Adipose tissue (tissue), 3 donors: ENCODE measurements around the gene ATP2B3. TPM values are rescaled to one million over a fixed set of nuclear protein-coding genes. Genes with fewer than 3 reads are reported as not detected.

Experiments
- H3K27ac ChIP-seq: one replicate; pipeline ENCODE4 v1.5.1; 2013; ENCODE audit warnings: low read depth, low read length
- WGBS, 3 donors: extraction: QIAGEN DNeasy Blood & Tissue Kit; methylation state at CpG; one replicate each; pipeline ENCODE4 v1.1.7; 2013; 5-methylcytosine and 5-hydroxymethylcytosine counted together
- polyA plus RNA-seq, 3 donors: library from polyadenylated mRNA; stranded (reverse); fragments of 200-250 nt; gene quantifications; one replicate each; pipeline ENCODE4 v1.2.3, GENCODE V29; 2013
- donor health status: healthy with polysubstance abuse.
- donor health status: Bipolar disorder and iron deficiency.
- donor health status: healthy.

ATP2B3 gene
- polyA plus RNA-seq, 3 donors: 0.02 TPM; not detected in 2

DNA sequence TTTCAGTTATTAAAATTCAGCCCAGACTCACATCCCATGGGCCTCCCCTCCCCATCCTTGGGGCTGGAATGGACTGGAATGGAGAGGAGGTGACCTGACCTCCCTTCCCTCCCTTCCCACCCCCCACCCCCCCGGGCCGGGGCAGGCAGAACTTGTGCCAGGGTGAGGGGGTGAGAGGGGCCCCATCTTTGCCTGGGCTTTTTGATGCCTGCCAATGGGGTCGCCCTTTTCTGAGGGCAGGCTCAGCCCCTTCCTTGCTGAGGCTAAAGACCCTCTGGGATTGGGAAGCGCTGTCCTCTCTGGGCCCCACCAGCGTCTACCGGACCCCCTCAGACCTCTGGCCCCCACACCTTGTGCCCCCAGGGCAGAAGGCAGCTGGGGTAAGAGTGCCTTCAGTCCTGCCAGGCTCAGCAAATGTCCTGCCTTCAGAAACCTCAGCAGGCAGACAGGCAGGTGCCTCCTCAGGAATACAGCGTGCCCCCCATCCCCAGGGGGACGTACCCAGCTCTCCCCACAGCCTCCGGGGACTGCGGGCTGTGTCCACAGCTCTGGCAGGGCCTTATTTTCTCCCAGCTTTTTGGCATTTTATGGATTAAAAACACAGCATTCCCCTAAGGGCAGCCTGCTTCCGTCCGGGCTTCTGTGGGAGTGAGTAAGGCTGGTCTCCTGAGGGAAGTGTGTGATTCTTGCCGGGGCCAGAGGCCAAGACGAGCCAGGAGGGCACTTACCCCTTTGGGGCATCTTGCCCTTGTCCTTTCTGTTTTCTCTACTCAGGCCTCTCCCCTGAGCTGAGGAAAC lies 94.1 kb downstream of the ATP2B3 start:
- no peak overlapping the region for H3K27ac ChIP-seq
- 62 to 73% (median 70%) methylated on average over 3 to 14 of the region's 14 CpGs for WGBS, 3 donors

GRCh38 chrX:153612413-153612812 lies 95.0 kb downstream of the ATP2B3 start:
- 74 to 85% (median 84%) methylated on average over 8 to 10 of the region's 10 CpGs for WGBS, 3 donors
- H3K27ac ChIP-seq: no peak overlapping the region

DNA sequence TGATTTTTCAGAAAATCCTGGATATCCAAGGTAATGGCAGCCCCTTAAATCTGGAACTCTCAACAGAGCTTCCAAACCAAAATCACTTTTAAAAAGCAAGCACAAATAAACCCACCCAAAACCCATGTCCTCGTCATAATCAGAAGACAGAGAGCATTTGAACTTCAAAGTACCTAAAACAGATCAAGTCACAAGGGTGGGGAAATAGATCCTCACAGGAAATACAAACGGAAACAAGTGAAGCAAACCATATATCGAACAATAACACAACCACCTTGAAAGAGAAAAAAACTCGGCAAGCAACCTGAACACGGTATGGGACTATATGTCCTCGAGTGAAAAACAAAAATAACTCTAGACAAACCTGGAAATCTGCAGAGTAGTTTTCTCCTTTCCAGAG lies 97.4 kb downstream of the ATP2B3 start:
- 59 to 67% (median 60%) methylated on average over 6 of the region's 6 CpGs for WGBS, 3 donors
- no peak overlapping the region for H3K27ac ChIP-seq

- 70 to 85% (median 78%) methylated on average over 5 of the region's 5 CpGs for WGBS, 3 donors
- no peak overlapping the region for H3K27ac ChIP-seq
These were observed 103.1 kb downstream of the ATP2B3 start for GRCh38 chrX:153620576-153620975.

GRCh38 chrX:153621949-153622598 lies 104.6 kb downstream of the ATP2B3 start:
- H3K27ac ChIP-seq: no peak overlapping the region
- WGBS, 3 donors: 83 to 88% (median 88%) methylated on average over 27 of the region's 27 CpGs

GRCh38 chrX:153622661-153623309 lies 105.3 kb downstream of the ATP2B3 start:
- H3K27ac ChIP-seq: no peak overlapping the region
- 23 to 71% (median 69%) methylated on average over 16 to 17 of the region's 17 CpGs for WGBS, 3 donors

DNA sequence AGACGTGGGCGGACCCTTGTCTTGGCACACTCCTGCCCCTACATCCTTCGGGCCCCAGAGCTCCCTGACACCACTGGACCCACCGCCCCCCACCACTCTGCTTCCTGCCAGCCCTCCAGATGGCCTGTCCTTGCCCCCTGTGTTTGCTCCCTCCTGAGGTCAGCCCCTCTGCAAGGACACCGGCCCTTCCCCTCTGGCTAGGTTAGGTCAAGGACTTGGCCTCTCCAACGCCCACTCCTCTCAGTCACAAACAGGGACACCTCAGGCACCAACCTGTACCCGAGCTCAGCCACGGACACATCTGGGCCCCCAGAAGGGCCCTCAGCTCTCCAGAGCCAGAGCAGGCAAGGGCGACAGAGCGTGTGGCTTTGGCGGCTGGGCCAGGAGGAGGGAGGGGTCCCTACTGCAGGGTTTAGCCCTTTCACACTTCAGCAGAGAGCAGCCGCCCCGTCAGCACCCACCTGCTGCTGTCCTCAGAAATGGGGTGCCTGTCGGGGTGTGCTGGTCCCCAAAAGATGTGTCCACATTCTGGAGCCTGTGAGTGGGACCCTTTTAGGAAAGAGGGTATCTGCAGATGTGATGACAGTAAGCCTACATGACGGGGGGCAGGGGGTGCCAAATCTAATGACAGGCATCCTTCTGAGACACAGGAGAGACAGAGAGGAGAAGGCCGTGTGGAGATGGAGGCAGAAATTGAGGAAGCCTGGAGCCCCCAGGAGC lies 106.0 kb downstream of the ATP2B3 start:
- 72 to 79% (median 78%) methylated on average over 13 to 16 of the region's 16 CpGs for WGBS, 3 donors
- H3K27ac ChIP-seq: no peak overlapping the region

GRCh38 chrX:153624196-153625091 lies 107.0 kb downstream of the ATP2B3 start:
- WGBS, 3 donors: 74 to 96% (median 78%) methylated on average over 11 to 15 of the region's 15 CpGs

DNA sequence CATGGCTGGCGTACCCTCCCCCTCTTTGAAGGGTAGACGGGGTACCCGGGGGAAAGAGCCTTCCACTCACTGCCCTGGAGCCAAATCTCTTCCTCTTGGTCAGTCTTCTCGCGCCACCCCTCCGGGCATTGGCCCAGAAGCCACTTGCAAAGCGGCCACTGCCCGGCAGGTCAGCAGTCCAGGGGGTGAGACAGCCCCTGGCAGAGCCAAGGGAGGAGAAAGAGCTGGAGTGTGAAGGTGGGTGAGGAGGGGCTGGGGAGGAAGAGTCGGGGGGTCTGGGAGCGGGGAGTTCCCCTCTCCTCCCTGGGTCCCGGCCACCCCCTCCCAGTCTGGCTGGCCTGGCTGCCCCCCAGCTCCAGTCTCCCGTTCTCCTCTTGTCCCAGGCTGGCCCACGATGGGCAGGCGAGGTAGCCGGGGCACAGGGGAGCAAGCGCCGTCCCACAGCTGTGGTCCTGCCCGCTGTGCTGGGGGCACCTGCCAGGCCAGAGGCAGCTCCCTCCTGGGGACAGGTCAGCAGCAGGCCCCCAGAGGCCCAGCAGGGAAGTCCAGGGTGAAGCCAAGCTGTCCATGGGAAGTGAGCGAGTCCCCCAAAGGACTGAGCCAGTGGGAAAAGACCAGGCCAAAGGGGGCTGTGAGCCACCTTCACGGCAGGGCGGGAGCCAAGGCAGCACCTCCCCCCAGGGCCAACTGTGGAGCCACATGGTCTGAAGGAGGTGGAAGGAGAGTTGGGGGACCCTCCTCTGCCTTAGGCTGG lies 108.0 kb downstream of the ATP2B3 start:
- WGBS, 3 donors: 82 to 86% (median 86%) methylated on average over 11 to 21 of the region's 21 CpGs
- no peak overlapping the region for H3K27ac ChIP-seq

More at GRCh38 chrX:153624196-153625091, 107.0 kb downstream of the ATP2B3 start:
- H3K27ac ChIP-seq: no peak overlapping the region

DNA sequence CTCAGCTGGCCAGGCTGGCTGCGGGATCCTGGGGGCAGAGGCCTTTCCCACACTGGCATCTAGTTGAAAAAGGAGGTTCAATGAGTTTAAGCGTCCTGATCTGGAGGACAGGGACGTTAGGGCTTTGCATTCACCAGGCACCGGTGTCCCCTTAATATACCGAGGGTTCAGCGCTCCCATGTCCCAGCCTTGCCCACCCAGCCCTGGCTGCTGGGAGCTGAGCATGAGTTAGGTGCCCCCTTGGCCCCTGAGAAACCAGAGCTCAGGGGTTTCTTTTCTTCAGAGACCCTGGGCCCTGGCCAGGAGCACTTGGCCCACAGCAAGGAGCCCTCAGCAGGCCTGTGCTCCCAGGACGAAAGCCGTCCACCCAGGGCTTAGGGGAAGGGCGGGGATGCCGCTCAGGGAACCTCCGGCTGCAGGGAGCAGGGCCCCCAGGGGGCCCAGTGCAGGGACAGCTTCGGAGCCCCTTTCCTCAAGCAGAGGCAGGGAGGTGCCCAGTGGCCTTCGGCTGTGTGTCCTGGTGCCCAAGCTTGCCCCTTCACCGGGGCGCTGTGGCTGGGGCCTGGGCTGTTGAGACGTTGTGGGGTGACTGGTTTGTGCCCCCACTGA lies 108.7 kb downstream of the ATP2B3 start:
- H3K27ac ChIP-seq: no peak overlapping the region
- 85 to 94% (median 88%) methylated on average over 13 to 16 of the region's 16 CpGs for WGBS, 3 donors

GRCh38 chrX:153626863-153627674 lies 109.6 kb downstream of the ATP2B3 start:
- 70 to 79% (median 70%) methylated on average over 18 to 32 of the region's 35 CpGs for WGBS, 3 donors

DNA sequence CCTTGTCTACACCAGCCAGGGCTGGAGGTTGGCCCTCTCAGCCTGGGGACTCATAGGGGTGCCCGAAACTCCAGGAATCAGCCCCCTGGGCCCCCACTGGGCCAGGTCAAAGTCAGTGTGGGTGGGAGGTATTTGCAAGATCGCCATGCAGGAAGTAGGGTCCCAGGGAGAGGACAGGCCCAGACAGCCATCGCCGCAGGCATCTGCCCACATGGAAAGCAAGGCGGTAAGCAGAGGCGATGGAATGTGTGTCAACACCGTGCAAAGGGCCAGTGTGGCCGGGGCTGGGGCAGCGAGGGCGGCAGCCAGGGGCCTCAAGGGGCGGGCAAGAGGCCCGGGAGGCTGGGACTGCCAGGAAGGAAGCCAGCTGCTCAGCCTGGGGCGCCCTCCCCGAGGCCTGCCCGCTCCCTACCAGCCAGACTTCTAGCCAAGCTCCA lies 110.3 kb downstream of the ATP2B3 start:
- whole genome bisulfite sequencing, 3 donors: 46 to 68% (median 48%) methylated on average over 11 to 15 of the region's 15 CpGs
- H3K27ac ChIP-seq: no peak overlapping the region

More at GRCh38 chrX:153626863-153627674, 109.6 kb downstream of the ATP2B3 start:
- no peak overlapping the region for H3K27ac ChIP-seq

- WGBS, 3 donors: 90 to 96% (median 92%) methylated on average over 7 to 8 of the region's 8 CpGs
- no peak overlapping the region for H3K27ac ChIP-seq
These were observed 110.7 kb downstream of the ATP2B3 start for GRCh38 chrX:153628129-153628528.

DNA sequence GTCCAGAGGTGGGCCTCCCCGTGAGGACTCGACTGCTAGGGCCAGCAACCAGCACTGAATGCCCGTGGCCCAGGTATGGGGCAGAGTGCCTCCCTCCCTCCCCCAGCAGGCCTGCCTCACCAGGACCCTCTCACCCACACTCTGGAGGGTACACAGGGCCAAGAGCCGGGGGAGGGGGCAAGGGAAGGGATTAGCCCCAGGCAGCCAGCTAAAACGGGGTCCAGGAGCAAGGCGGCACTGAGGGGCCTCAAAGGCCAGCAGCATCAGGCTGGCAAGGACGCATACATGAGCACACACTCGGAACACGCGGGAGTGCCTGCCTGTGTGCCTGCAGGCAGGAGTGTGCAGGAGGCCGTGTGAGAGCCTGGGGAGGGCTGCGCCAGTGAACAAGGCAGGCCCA lies 111.2 kb downstream of the ATP2B3 start:
- no peak overlapping the region for H3K27ac ChIP-seq
- WGBS, 3 donors: 88 to 94% (median 93%) methylated on average over 11 to 12 of the region's 12 CpGs

DNA sequence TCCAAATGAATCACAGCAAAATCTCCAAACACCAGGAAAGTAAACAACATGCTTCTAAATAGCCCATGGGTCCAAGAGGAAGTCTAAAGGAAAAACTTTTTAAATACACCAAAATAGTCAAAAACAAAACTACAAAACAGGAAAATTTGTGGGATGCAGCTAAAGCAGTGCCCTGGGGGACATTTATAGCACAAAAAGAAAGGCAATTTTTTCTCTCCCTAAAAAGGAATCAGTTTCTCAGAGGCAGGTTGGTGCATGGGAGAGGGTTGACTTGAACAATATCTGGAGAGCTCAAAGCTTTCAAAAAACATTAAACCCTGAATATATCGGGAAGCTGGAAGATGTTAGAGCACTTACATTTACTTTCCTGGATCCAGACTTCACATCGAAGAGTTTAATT lies 113.9 kb downstream of the ATP2B3 start:
- no peak overlapping the region for H3K27ac ChIP-seq
- 86 to 95% (median 89%) methylated on average over 2 of the region's 2 CpGs for WGBS, 3 donors
